Memory B cell (primary cell): ENCODE measurements around the gene ADAMTSL1.

Source experiments
- ATAC-seq: fragments of 150-1000 bp; cut with Tn5 transposase; 2 replicates; pipeline ENCODE4 v1.10.0; 2021; ENCODE audit warnings: low read depth, mild to moderate bottlenecking, moderate library complexity
- DNase-seq, 2 donors: peaks; one replicate each; pipeline ENCODE4 v3.0.0; 2022; ENCODE audit warnings: low spot score in 2 of 2
- H3K27ac Mint-ChIP-seq: one replicate; pipeline ENCODE4 v1.8.0; 2022; ENCODE audit warnings: mild to moderate bottlenecking, moderate library complexity, mixed read lengths
- H3K27me3 Mint-ChIP-seq: one replicate; pipeline ENCODE4 v1.8.0; 2022; ENCODE audit warnings: mixed read lengths
- H3K36me3 Mint-ChIP-seq: one replicate; pipeline ENCODE4 v1.8.0; 2022; ENCODE audit warnings: mild to moderate bottlenecking, mixed read lengths
- H3K4me1 Mint-ChIP-seq: one replicate; pipeline ENCODE4 v1.8.0; 2022; ENCODE audit warnings: mixed read lengths
- H3K4me3 Mint-ChIP-seq: one replicate; pipeline ENCODE4 v1.8.0; 2022; ENCODE audit warnings: mild to moderate bottlenecking, moderate library complexity, mixed read lengths
- H3K9me3 Mint-ChIP-seq: one replicate; pipeline ENCODE4 v1.8.0; 2022; ENCODE audit warnings: mixed read lengths

Gene ADAMTSL1

DNA sequence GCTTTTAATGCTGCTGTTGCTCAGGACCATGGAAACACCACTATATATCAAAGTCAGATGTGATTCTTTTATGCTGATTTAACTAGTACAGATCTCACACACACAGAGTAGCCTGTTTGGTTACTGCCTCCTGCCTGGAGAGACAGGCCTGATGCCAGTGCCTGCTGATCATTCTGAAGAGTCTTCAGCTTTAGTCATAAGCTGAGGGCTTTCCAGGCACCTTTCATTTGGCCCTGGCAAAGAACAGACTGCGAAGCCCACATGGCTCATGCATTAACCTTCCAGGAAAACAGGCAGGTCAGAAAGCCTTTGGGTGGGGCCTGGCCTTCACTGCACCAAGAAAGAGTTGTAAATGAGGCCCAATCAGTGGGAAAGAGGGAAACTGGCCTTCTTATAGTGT lies 414.3 kb downstream of the ADAMTSL1 start:
- H3K27me3 Mint-ChIP-seq: peaks cover 5% of the 10 kb centered on the region
- no peaks in the 10 kb centered on the region for H3K36me3 Mint-ChIP-seq
- H3K4me1 Mint-ChIP-seq: no peaks in the 10 kb centered on the region
- no peak for ATAC-seq
- DNase-seq: no peak
- no peak overlapping the region for H3K27ac Mint-ChIP-seq
- H3K4me3 Mint-ChIP-seq: no peak overlapping the region
- peaks cover 4% of the 10 kb centered on the region for H3K9me3 Mint-ChIP-seq

DNA sequence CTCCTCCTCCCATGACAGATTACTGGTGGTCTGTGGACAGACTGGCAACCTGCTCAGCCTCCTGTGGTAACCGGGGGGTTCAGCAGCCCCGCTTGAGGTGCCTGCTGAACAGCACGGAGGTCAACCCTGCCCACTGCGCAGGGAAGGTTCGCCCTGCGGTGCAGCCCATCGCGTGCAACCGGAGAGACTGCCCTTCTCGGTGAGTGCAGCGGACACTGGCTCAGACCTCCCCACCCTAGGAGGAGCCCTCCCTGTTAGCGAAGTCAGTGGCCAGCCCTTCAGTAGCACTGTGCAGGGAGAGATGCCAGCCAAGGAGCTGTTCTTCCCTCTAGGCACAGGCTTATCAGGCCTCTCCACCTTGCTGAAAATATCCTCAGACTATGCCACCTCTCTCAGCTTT lies 415.6 kb downstream of the ADAMTSL1 start:
- peaks cover 3% of the 10 kb centered on the region for H3K9me3 Mint-ChIP-seq
- H3K4me1 Mint-ChIP-seq: no peaks in the 10 kb centered on the region
- peaks cover 6% of the 10 kb centered on the region for H3K27me3 Mint-ChIP-seq
- H3K27ac Mint-ChIP-seq: no peak overlapping the region
- peaks cover under 1% of the 10 kb centered on the region for H3K36me3 Mint-ChIP-seq
- no peak for ATAC-seq
- DNase-seq: no peak
- no peak overlapping the region for H3K4me3 Mint-ChIP-seq

DNA sequence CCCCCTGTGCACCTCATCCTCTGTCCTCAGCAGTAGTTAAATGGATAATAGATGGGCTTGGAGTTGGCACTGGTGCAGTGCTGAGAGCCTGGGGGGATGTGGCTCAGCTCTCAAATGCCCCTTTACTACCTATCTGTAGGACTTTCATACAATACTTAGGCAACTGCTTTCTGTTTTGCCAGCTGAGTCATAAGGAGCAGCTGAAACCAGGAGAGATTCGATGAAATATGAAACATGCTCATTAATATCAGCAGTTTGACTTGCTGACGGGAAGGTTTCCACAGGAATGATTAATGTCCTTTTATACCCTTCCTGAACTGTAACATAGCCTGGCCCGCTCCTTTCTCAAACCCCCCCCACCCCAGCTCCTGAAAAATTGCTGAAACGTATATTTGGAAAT lies 416.4 kb downstream of the ADAMTSL1 start:
- Mint-ChIP-seq H3K27ac (no peak overlapping the region), H3K36me3 (peaks cover 2% of the 10 kb centered on the region), H3K4me1 (no peaks in the 10 kb centered on the region), H3K27me3 (peaks cover 7% of the 10 kb centered on the region), H3K9me3 (peaks cover 5% of the 10 kb centered on the region), H3K4me3 (no peak overlapping the region)
- no peak for ATAC-seq
- DNase-seq: no peak

DNA sequence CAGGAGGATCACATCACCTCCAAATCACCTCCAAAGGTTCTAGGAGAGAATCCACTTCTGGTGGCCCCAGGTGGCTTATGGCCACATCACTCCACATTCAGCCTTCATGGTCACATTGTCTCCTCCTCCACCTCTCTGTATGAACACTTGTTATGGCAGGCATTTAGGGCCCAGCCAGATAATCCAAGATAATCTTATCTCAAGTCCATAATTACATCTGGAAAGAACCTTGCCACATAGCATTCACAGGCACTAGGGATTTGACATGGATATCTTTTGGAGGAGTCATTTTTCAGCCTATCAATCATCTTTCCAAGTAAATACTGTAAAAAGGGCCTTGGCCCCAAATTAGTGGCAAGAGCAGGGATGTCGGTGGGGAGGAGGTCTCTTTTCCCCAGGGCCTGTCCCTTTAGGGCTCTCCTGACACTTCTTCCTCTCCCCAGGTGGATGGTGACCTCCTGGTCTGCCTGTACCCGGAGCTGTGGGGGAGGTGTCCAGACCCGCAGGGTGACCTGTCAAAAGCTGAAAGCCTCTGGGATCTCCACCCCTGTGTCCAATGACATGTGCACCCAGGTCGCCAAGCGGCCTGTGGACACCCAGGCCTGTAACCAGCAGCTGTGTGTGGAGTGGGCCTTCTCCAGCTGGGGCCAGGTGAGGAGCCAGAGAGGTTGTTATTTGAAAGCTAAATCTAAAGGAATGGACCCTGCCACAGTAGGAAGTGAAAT lies 418.2 kb downstream of the ADAMTSL1 start:
- ATAC-seq: no peak
- peaks cover 7% of the 10 kb centered on the region for H3K27me3 Mint-ChIP-seq
- H3K4me1 Mint-ChIP-seq: no peaks in the 10 kb centered on the region
- DNase-seq: no peak
- H3K36me3 Mint-ChIP-seq: peaks cover 2% of the 10 kb centered on the region
- peaks cover 7% of the 10 kb centered on the region for H3K9me3 Mint-ChIP-seq
- no peak overlapping the region for H3K27ac Mint-ChIP-seq
- H3K4me3 Mint-ChIP-seq: no peak overlapping the region

DNA sequence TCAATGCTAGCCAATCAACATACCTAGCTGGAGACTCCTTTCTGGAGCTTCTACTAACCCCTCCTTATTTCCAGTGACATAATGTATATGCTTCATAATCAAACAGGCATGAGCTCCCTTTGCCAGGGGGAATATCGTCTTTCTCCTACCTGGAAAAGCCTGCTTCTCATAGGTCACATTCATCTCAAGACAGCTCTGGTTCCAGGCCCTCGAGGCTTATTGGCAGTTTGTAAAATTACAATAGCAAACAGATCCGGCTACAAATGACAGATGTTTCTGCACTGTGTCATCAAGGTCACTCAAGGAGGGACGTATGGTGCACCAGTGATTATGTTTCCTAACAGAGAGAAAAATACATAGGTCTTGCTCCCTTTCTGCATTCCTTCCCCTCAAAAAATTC lies 419.1 kb downstream of the ADAMTSL1 start:
- Mint-ChIP-seq H3K27me3 (peaks cover 7% of the 10 kb centered on the region), H3K4me1 (no peaks in the 10 kb centered on the region), H3K27ac (no peak overlapping the region), H3K9me3 (peaks cover 7% of the 10 kb centered on the region), H3K4me3 (no peak overlapping the region), H3K36me3 (peaks cover 2% of the 10 kb centered on the region)
- no peak for DNase-seq
- no peak for ATAC-seq

DNA sequence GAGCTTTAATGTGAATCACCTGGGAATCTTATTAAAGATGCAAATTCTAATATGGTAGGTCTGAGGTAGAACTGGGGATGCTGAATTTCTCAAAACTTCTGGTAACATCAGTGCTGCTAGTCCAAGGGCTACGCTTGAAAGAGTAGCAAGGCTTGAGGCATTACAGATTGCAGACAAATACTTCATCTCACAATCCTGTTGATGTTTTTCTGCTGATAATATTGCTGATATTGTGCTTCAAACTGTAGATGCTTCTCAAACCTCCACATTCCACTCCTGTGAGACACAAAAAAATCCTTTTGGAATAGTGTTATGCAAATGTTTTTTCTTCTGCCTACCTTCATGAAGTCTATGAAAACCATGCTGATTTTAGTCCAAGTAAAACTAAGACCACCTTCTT lies 419.5 kb downstream of the ADAMTSL1 start:
- ATAC-seq (no peak), DNase-seq (no peak)
- peaks cover 2% of the 10 kb centered on the region for H3K36me3 Mint-ChIP-seq
- H3K27ac Mint-ChIP-seq: no peak overlapping the region
- H3K9me3 Mint-ChIP-seq: peaks cover 9% of the 10 kb centered on the region
- no peak overlapping the region for H3K4me3 Mint-ChIP-seq
- no peaks in the 10 kb centered on the region for H3K4me1 Mint-ChIP-seq
- H3K27me3 Mint-ChIP-seq: peaks cover 7% of the 10 kb centered on the region

DNA sequence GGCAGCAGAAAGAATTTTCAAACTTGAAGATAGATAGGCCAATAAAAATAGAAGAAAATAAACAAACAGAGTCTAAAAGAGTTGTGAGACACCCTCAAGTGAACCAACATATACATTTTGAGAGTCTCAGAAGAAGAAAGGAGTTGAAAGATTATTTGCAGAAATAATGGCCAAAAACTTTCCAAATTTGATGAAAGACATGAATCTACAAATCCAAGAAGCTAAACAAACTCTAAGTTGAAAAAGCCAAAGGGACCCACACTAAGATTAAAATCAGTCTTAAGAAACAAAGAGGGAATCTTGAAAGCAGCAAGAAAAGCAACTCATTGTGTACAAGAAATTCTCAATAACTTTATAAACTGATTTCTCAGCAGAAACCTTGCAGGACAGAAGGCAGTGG lies 422.1 kb downstream of the ADAMTSL1 start:
- H3K27ac Mint-ChIP-seq: no peak overlapping the region
- ATAC-seq (no peak), DNase-seq (no peak)
- H3K36me3 Mint-ChIP-seq: peaks cover 2% of the 10 kb centered on the region
- H3K4me1 Mint-ChIP-seq: no peaks in the 10 kb centered on the region
- H3K27me3 Mint-ChIP-seq: peaks cover 2% of the 10 kb centered on the region
- H3K4me3 Mint-ChIP-seq: no peak overlapping the region
- peaks cover 11% of the 10 kb centered on the region for H3K9me3 Mint-ChIP-seq

DNA sequence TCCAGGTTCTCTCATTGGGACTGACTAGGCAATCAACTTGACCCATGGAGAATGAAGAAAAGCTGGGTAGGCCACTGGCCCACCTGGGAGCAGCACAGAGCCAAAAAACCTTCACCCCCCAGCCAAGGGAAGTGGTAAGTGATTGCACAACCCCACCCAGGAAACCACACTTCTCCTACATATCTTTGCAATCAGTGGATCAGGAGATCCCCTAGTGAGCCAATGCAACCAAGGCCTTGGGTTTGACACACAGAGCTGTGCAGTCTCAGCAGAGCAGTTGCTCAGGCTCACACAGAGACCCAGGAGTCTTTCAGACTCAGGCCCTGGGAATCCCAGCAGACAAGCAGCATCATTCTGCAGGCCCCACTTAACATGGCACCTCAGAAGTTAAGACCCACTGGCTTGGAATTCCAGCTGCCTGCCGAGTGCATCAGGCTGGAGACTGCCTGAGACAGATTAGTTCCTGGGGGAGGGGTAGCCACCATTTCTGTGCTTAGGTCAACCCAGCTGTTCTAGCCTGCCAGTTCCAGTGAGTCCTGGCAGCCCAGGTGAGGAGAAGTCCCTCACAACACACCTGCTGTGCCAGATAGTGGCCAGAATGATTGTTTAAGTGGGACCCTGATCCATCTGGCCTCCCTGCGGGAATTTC lies 422.7 kb downstream of the ADAMTSL1 start:
- Mint-ChIP-seq H3K36me3 (peaks cover 2% of the 10 kb centered on the region), H3K27me3 (peaks cover 2% of the 10 kb centered on the region), H3K27ac (no peak overlapping the region), H3K4me1 (no peaks in the 10 kb centered on the region), H3K9me3 (peaks cover 13% of the 10 kb centered on the region), H3K4me3 (no peak overlapping the region)
- ATAC-seq (no peak), DNase-seq (no peak)

DNA sequence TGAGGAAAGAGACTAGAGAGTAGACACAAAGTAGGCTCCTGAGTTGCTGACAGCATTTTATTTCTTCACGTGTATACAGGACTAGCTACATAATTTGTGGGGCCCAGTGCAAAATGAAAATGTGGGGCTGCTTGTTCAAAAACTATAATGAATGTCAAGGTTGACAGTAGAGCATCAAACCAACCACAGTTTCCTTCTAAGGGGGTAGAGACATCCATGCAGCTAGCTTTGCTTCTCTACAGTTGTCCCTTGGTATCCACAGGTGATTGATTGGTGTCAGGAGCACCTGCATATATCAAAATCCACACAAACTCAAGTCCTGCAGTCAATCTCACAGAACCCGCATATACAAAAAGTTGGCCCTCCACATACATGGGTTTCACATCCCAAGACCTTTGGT lies 429.5 kb downstream of the ADAMTSL1 start:
- H3K27me3 Mint-ChIP-seq: peaks cover 10% of the 10 kb centered on the region
- ATAC-seq: no peak
- H3K27ac Mint-ChIP-seq: no peak overlapping the region
- H3K4me1 Mint-ChIP-seq: peaks cover 3% of the 10 kb centered on the region
- peaks cover 7% of the 10 kb centered on the region for H3K9me3 Mint-ChIP-seq
- H3K36me3 Mint-ChIP-seq: no peaks in the 10 kb centered on the region
- H3K4me3 Mint-ChIP-seq: no peak overlapping the region
- no peak for DNase-seq

DNA sequence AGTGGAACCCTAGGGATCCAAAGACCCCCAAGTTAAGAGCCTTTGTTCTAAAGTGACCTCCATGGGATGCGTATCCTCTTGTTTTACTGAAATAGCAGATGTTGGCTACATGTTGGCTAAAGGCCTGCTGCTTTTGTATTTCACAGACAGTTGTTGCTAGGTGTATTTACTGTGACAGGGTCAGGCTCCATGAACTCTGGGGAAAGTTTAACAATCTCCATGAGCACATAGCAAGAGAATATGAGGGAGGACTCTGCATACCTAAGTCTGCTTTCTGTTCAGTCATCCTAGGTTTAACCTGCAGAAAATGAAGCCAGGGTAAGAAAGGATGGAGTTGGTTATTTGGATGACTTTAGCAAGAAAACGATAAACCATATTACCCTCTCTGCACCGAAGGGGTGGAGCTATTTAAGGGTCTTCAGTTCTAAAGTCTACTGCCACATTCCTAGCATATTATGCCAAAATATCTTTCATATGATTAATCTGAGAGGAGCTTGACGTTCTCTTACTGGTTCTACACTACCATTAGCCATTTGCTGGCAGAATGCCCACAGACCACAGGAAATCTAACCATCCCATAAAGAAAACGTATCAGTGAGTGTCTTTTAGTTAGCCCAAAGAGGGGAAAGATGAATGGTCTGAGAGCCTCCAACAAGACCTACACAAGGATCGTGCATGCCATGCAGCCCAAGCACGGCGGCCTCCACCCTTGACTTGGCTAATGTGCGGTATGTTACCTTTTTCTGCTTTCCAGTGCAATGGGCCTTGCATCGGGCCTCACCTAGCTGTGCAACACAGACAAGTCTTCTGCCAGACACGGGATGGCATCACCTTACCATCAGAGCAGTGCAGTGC lies 431.3 kb downstream of the ADAMTSL1 start:
- no peak overlapping the region for H3K27ac Mint-ChIP-seq
- DNase-seq: no peak
- H3K4me3 Mint-ChIP-seq: no peak overlapping the region
- ATAC-seq: no peak
- no peaks in the 10 kb centered on the region for H3K36me3 Mint-ChIP-seq
- peaks cover 3% of the 10 kb centered on the region for H3K4me1 Mint-ChIP-seq
- H3K27me3 Mint-ChIP-seq: peaks cover 12% of the 10 kb centered on the region
- peaks cover 7% of the 10 kb centered on the region for H3K9me3 Mint-ChIP-seq

DNA sequence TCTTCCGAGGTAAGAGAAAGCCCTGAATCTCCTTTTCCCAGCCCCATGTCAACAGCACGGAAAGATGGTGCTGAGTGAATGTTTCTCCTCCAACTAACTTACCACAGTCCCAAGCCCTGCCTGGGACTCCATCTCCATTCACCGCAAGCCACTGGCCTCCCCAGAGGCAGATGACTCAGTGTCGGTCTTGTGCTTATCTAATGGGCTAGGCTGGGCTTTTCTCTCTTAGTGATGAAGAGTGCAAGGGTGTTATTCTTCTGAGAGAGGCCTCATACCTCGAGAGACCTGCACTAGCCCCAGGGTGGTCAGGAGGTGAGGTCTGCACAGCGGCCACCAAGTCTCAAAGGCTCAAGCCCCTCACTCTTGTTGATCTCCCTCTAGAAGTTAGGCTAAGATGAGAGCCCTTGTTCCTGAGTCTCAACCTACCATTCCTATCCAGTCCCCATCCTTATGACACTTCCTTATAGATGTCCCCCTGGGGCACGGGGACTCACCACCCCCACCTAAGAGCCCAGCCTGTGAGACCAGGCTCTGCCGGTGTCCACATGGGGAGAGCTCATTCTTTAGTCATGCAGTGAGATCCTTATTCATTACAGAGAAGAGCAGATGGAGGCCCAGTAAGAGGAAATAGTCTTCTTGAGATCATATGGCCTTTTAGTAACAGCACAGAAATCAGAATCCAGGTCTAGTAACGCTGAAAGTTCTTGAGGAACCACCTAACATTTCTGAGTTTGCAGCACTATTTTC lies 432.1 kb downstream of the ADAMTSL1 start:
- H3K27ac Mint-ChIP-seq: no peak overlapping the region
- ATAC-seq (no peak), DNase-seq (no peak)
- peaks cover 13% of the 10 kb centered on the region for H3K27me3 Mint-ChIP-seq
- peaks cover 3% of the 10 kb centered on the region for H3K4me1 Mint-ChIP-seq
- H3K9me3 Mint-ChIP-seq: peaks cover 5% of the 10 kb centered on the region
- H3K4me3 Mint-ChIP-seq: no peak overlapping the region
- no peaks in the 10 kb centered on the region for H3K36me3 Mint-ChIP-seq

DNA sequence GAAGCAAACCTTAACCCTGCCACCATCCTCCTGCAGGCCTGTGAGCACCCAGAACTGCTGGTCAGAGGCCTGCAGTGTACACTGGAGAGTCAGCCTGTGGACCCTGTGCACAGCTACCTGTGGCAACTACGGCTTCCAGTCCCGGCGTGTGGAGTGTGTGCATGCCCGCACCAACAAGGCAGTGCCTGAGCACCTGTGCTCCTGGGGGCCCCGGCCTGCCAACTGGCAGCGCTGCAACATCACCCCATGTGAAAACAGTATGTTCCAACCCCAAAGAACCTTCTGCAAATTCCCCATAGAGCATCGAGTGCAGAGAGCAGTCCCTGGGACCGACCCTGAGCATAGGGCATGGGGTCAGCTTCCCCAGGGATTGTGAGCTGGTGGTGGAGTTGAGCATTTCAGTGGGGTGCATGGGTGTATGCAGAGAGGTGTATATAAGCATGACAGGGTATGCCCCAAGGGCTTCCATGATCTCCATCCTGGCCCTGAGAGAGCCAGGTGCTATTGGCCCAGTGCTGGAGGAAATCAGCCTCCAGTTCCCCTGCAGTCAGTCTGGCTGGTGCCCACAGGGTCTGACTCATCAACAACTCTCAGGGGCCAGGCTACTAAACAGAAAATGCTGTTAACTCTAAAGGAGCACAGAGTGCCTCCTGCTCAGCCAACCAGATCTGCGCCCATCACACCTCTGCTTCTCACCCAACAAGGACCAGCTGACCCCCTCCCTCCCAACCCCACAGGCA lies 432.9 kb downstream of the ADAMTSL1 start:
- Mint-ChIP-seq H3K4me3 (no peak overlapping the region), H3K27me3 (peaks cover 14% of the 10 kb centered on the region), H3K36me3 (no peaks in the 10 kb centered on the region), H3K9me3 (peaks cover 3% of the 10 kb centered on the region), H3K4me1 (peaks cover 3% of the 10 kb centered on the region), H3K27ac (no peak overlapping the region)
- ATAC-seq (no peak), DNase-seq (no peak)

DNA sequence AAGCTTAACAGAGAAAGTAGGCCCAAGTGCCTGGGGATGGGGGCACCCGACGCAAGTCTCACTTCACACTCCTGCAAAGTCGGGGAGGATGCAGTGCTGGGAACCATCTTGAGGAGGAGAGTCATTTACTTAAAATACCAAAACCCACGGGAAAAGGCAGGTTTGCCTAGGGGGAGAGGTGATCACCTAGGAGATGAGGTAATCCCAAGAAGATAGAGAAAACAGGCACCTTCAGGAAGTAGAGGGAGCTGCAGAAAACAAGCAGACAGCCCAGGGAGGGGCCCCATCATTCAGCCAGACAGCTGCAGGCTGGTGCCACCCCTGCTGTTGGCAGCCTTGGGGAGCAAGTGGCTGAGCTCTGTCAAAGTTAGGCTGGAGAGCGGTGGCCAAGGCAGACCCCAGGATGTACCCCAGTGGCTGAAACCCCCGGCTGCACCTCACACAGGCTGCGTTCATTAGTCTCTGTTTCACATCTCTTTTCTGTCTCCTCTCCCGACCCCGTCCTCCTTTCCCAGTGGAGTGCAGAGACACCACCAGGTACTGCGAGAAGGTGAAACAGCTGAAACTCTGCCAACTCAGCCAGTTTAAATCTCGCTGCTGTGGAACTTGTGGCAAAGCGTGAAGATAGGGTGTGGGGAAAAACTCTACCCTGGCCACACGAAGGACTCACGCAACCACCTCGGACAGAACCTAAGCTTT lies 434.1 kb downstream of the ADAMTSL1 start:
- Mint-ChIP-seq H3K9me3 (no peaks in the 10 kb centered on the region), H3K36me3 (no peaks in the 10 kb centered on the region), H3K27ac (no peak overlapping the region), H3K4me3 (no peak overlapping the region), H3K27me3 (peaks cover 14% of the 10 kb centered on the region), H3K4me1 (peaks cover 3% of the 10 kb centered on the region)
- ATAC-seq (no peak), DNase-seq (no peak)
